Measurements from ENCODE around the gene SCUBE1. TPM values are rescaled to one million over a fixed set of nuclear protein-coding genes. Genes with fewer than 3 reads are reported as not detected.

SCUBE1 gene
- total RNA-seq, 4 donors from 2014 or later, result 0.68 to 6.4 (median 1.7) TPM

- no peaks in the 10 kb centered on the region for H3K36me3 ChIP-seq
- in situ Hi-C loops (cut with MboI; ENCODE audit: low pct_ligation_motif_present in 1 of 4, low pct_unique_long_range_greater_than_20kb in 1 of 4, low sequenced_read_pairs in 3 of 4), result loop anchor here in 1 of 4 donors (25.0 kb wide), 1 partner anchor 422 kb away; the partner anchor contains the start of gene EFCAB6
- peaks cover 27% of the 10 kb centered on the region for H3K27me3 ChIP-seq
- H3K27ac ChIP-seq, result no peak overlapping the region
- 71 to 83% methylated on average over 2 to 3 of the region's 3 CpGs for WGBS, 2 donors (ENCODE audit: low coverage in 1 of 2)
- no peak for DNase-seq
- no peak overlapping the region for H3K4me3 ChIP-seq
- no peaks in the 10 kb centered on the region for H3K9me3 ChIP-seq
- TF ChIP-seq POLR2A (IDR thresholded peaks at IDR 0.05), result no peak
- TF ChIP-seq CTCF (IDR thresholded peaks at IDR 0.05), result no peak
- TF ChIP-seq EP300 (IDR thresholded peaks at IDR 0.05; ENCODE audit: low read depth), result no peak
- no peak for TF ChIP-seq POLR2AphosphoS5 (IDR thresholded peaks at IDR 0.05)
- intact Hi-C loops (cut with DNase I; ENCODE audit: low total_unique reads), result loop anchor here (5.0 kb wide), 1 partner anchor 1057 kb away; no protein-coding TSS in a partner anchor
- peaks cover 0 to 3% (median 0%) of the 10 kb centered on the region in 4 donors for H3K4me1 ChIP-seq
Observed at GRCh38 chr22:43390166-43390565, 47.0 kb upstream of the SCUBE1 start.

GRCh38 chr22:43389227-43389836 is 46.2 kb upstream of the SCUBE1 start:
- intact Hi-C loops (cut with DNase I; ENCODE audit: low total_unique reads) (loop anchor here (10.0 kb wide), 2 partner anchors 115 to 435 kb away; no protein-coding TSS in a partner anchor), in situ Hi-C loops (cut with MboI; ENCODE audit: low pct_ligation_motif_present in 1 of 4, low pct_unique_long_range_greater_than_20kb in 1 of 4, low sequenced_read_pairs in 3 of 4) (loop anchor here in 2 of 4 donors (10.0 to 25.0 kb wide), 2 partner anchors 115 to 423 kb away; partner anchors contain the start of gene EFCAB6 (in 1 of the 2))
- Histone ChIP-seq H3K27ac (no peak overlapping the region), H3K4me3 (no peak overlapping the region), H3K36me3 (no peaks in the 10 kb centered on the region), H3K27me3 (peaks cover 28% of the 10 kb centered on the region), H3K9me3 (no peaks in the 10 kb centered on the region), H3K4me1 (peaks cover 0 to 3% (median 0%) of the 10 kb centered on the region in 4 donors)
- DNase-seq, result no peak
- TF ChIP-seq CTCF (IDR thresholded peaks at IDR 0.05) (no peak), POLR2AphosphoS5 (IDR thresholded peaks at IDR 0.05) (no peak), POLR2A (IDR thresholded peaks at IDR 0.05) (no peak), EP300 (IDR thresholded peaks at IDR 0.05; ENCODE audit: low read depth) (no peak)
- 85 to 96% methylated on average over 7 to 8 of the region's 8 CpGs for WGBS, 2 donors (ENCODE audit: low coverage in 1 of 2)

- H3K36me3 ChIP-seq, result no peaks in the 10 kb centered on the region
- H3K4me3 ChIP-seq, result no peak overlapping the region
- WGBS, 2 donors (ENCODE audit: low coverage in 1 of 2), result 7 to 11% methylated on average over 10 to 12 of the region's 17 CpGs
- in situ Hi-C loops (cut with MboI; ENCODE audit: low pct_ligation_motif_present in 1 of 4, low pct_unique_long_range_greater_than_20kb in 1 of 4, low sequenced_read_pairs in 3 of 4), result loop anchor here in 2 of 4 donors (10.0 to 25.0 kb wide), 2 partner anchors 114 to 424 kb away; partner anchors contain the start of gene EFCAB6 (in 1 of the 2)
- H3K9me3 ChIP-seq, result no peaks in the 10 kb centered on the region
- TF ChIP-seq POLR2A (IDR thresholded peaks at IDR 0.05) (no peak), CTCF (IDR thresholded peaks at IDR 0.05) (peak; percentile 86 to 99 (median 96))
- peaks cover 28% of the 10 kb centered on the region for H3K27me3 ChIP-seq
- intact Hi-C loops (cut with DNase I; ENCODE audit: low total_unique reads), result loop anchor here (10.0 kb wide), 2 partner anchors 114 to 436 kb away; no protein-coding TSS in a partner anchor
- peaks cover 0 to 3% (median 0%) of the 10 kb centered on the region in 4 donors for H3K4me1 ChIP-seq
- peak; percentile 71 for DNase-seq
- H3K27ac ChIP-seq, result no peak overlapping the region
Observed at GRCh38 chr22:43388420-43388851, 45.3 kb upstream of the SCUBE1 start.

GRCh38 chr22:43387815-43388214 is 44.6 kb upstream of the SCUBE1 start:
- no peaks in the 10 kb centered on the region for H3K9me3 ChIP-seq
- in situ Hi-C loops (cut with MboI; ENCODE audit: low pct_ligation_motif_present in 1 of 4, low pct_unique_long_range_greater_than_20kb in 1 of 4, low sequenced_read_pairs in 3 of 4), result loop anchor here in 2 of 4 donors (10.0 to 25.0 kb wide), 2 partner anchors 113 to 424 kb away; partner anchors contain the start of gene EFCAB6 (in 1 of the 2)
- WGBS, 2 donors (ENCODE audit: low coverage in 1 of 2), result 50 to 57% methylated on average over 5 to 7 of the region's 7 CpGs
- H3K4me1 ChIP-seq, result peaks cover 0 to 3% (median 0%) of the 10 kb centered on the region in 4 donors
- no peak for DNase-seq
- H3K27ac ChIP-seq, result no peak overlapping the region
- intact Hi-C loops (cut with DNase I; ENCODE audit: low total_unique reads), result loop anchor here (10.0 kb wide), 2 partner anchors 113 to 437 kb away; no protein-coding TSS in a partner anchor
- TF ChIP-seq POLR2AphosphoS5 (IDR thresholded peaks at IDR 0.05), result no peak
- no peaks in the 10 kb centered on the region for H3K36me3 ChIP-seq
- peaks cover 28% of the 10 kb centered on the region for H3K27me3 ChIP-seq
- no peak overlapping the region for H3K4me3 ChIP-seq
